Posterior cingulate gyrus (tissue), 11 donors: ENCODE data around the gene WDFY2.
A peak's percentile ranks its signal among the peaks of the same experiment; 100 is the strongest.
"Not testable (repeated sequence)": the region's sequence is repeated elsewhere in the genome, so short reads cannot be mapped to it uniquely, and the experiment has no call there.

Experiments
- DNase-seq, 10 donors: peaks; one replicate each; pipeline versions ENCODE4 v3.0.0 to v3.0.0-alpha.2; 2020 to 2021; ENCODE audit warnings: mixed read lengths in 3 of 10
- intact Hi-C: fragments of 100-400 bp; cut with DNase I; formaldehyde crosslinking; loops from one replicate; pipeline ENCODE4 v1.15.1; 2023

WDFY2 gene

GRCh38 chr13:51559946-51560735, 24.1 kb upstream of the WDFY2 start:
- DNase-seq, result no peak
- intact Hi-C loops, result no loop called here

- no peak for DNase-seq
- intact Hi-C loops, result no loop called here
Observed at GRCh38 chr13:51562011-51562671, 22.1 kb upstream of the WDFY2 start.

- no peak for DNase-seq
- intact Hi-C loops, result no loop called here
Observed at GRCh38 chr13:51564252-51564651, 20.0 kb upstream of the WDFY2 start.

- intact Hi-C loops, result no loop called here
- DNase-seq, result no peak
Observed at GRCh38 chr13:51564671-51565070, 19.6 kb upstream of the WDFY2 start.

GRCh38 chr13:51569001-51569400, 15.3 kb upstream of the WDFY2 start:
- intact Hi-C loops, result not testable (repeated sequence)

GRCh38 chr13:51576754-51577153, 7.5 kb upstream of the WDFY2 start:
- no peak for DNase-seq
- intact Hi-C loops, result no loop called here

More at GRCh38 chr13:51569001-51569400, 15.3 kb upstream of the WDFY2 start:
- not testable (repeated sequence) for DNase-seq

- no peak for DNase-seq
- intact Hi-C loops, result no loop called here
Observed at GRCh38 chr13:51577690-51578089, 6.6 kb upstream of the WDFY2 start.

- intact Hi-C loops, result loop anchor here (5.0 kb wide), 1 partner anchor 37 kb away; no protein-coding TSS in a partner anchor
- DNase-seq, result no peak
Observed at GRCh38 chr13:51579676-51580075, 4.6 kb upstream of the WDFY2 start.

GRCh38 chr13:51581148-51581820, 3.0 kb upstream of the WDFY2 start:
- intact Hi-C loops, result loop anchor here (5.0 kb wide), 1 partner anchor 39 kb away; no protein-coding TSS in a partner anchor
- DNase-seq, result no peak

GRCh38 chr13:51583469-51583874, 790 bp upstream of the WDFY2 start:
- DNase-seq, result no peak
- intact Hi-C loops, result loop anchor here (5.0 kb wide), 1 partner anchor 41 kb away; no protein-coding TSS in a partner anchor

GRCh38 chr13:51584731-51585672, 740 bp downstream of the WDFY2 start:
- intact Hi-C loops, result loop anchor here (1.0 to 5.0 kb wide), 4 partner anchors 43 to 219 kb away; partner anchors contain the start of genes DHRS12 and INTS6
- DNase-seq, result peak in 9 of 10 donors; percentile 30 to 92 (median 42)

- intact Hi-C loops, result loop anchor here (2.0 kb wide), 1 partner anchor 47 kb away; no protein-coding TSS in a partner anchor
- no peak for DNase-seq
Observed at GRCh38 chr13:51585696-51586095, 1.4 kb downstream of the WDFY2 start.

- DNase-seq, result no peak
- intact Hi-C loops, result no loop called here
Observed at GRCh38 chr13:51587372-51587771, 3.1 kb downstream of the WDFY2 start.

- DNase-seq, result no peak
- intact Hi-C loops, result loop anchor here (2.0 kb wide), 1 partner anchor 144 kb away; no protein-coding TSS in a partner anchor
Observed at GRCh38 chr13:51588406-51588949, 4.2 kb downstream of the WDFY2 start.

- DNase-seq, result no peak
- intact Hi-C loops, result loop anchor here (2.0 kb wide), 1 partner anchor 143 kb away; no protein-coding TSS in a partner anchor
Observed at GRCh38 chr13:51589793-51590192, 5.5 kb downstream of the WDFY2 start.

- DNase-seq, result no peak
- intact Hi-C loops, result no loop called here
Observed at GRCh38 chr13:51590231-51590970, 6.1 kb downstream of the WDFY2 start.

- intact Hi-C loops, result no loop called here
- DNase-seq, result no peak
Observed at GRCh38 chr13:51590971-51591627, 6.8 kb downstream of the WDFY2 start.

GRCh38 chr13:51591938-51592337, 7.7 kb downstream of the WDFY2 start:
- intact Hi-C loops, result not testable (repeated sequence)

More at GRCh38 chr13:51591938-51592337, 7.7 kb downstream of the WDFY2 start:
- DNase-seq, result not testable (repeated sequence)
